Upper lobe of left lung (tissue), 4 donors: ENCODE data around the gene DPH6.

ENCODE experiments used
- CTCF ChIP-seq, 6 experiments: fragments of 450-650 bp in 4 of 6; fragments of 200-600 bp in 2 of 6; sonication (generic) in 2 of 6; IDR thresholded peaks; one replicate each; pipeline ENCODE4 v1.5.1; 2016 to 2019; ENCODE audit warnings: antibody characterized with exemption in 6 of 6
- EP300 ChIP-seq, 4 donors: sonication (generic); formaldehyde crosslinking; IDR thresholded peaks; one replicate each; pipeline ENCODE4 v1.5.1; 2017; ENCODE audit warnings: antibody characterized with exemption in 4 of 4, control low read depth in 2 of 4
- POLR2A ChIP-seq, 4 donors: fragments of 450-650 bp; IDR thresholded peaks; one replicate each; pipeline ENCODE4 v1.5.1; 2016 to 2017; ENCODE audit warnings: antibody characterized with exemption in 4 of 4, mild to moderate bottlenecking in 2 of 4

- no peak for TF ChIP-seq CTCF (IDR thresholded peaks at IDR 0.05)
- TF ChIP-seq POLR2A (IDR thresholded peaks at IDR 0.05) = no peak
- TF ChIP-seq EP300 (IDR thresholded peaks at IDR 0.05) = no peak
Measured at GRCh38 chr15:35560870-35561269, 14.9 kb upstream of the DPH6 start.
